A549 (cell line): ENCODE measurements around the gene CTNNA3. TPM values are rescaled to one million over a fixed set of nuclear protein-coding genes. Genes with fewer than 3 reads are reported as not detected.
A peak's percentile ranks its signal among the peaks of the same experiment; 100 is the strongest.

ENCODE experiments used
- ATAC-seq, 2 experiments: fragments of 200-7000 bp in 1 of 2; fragments of >200 bp in 1 of 2; cut with Nextera tagmentation in 1 of 2; cut with Tn5 transposase in 1 of 2; 3 replicates each; pipeline versions ENCODE4 v1.8.0 to v1.9.1; 2018 to 2020; ENCODE audit warnings: mild to moderate bottlenecking in 1 of 2, moderate library complexity in 1 of 2
- CTCF ChIA-PET: fragments of 300-600 bp; sonication (Branson Sonifier 250); formaldehyde crosslinking; extraction: SDS; loops from one replicate; lab custom pipeline; 2021; ENCODE audit warnings: antibody characterized with exemption, inconsistent platforms; lab: Yijun Ruan, JAX
- POLR2A ChIA-PET: fragments of 350-600 bp; formaldehyde crosslinking; extraction: SDS; loops from one replicate; lab custom pipeline; 2021; ENCODE audit warnings: antibody characterized with exemption, inconsistent platforms; lab: Yijun Ruan, JAX
- DNase-seq, 2 experiments: peaks; one replicate each; pipeline versions ENCODE4 v3.0.0 to v3.0.0-alpha.2; 2011 to 2016; ENCODE audit warnings: low read depth in 1 of 2, low spot score in 1 of 2
- FAIRE-seq: peaks from 2 replicates; lab custom pipeline; 2011; peaks lifted over from hg19 to GRCh38; lab: Jason Lieb, UNC
- H3K27ac ChIP-seq, 2 experiments: fragments of >200 bp; sonication (Bioruptor Twin); formaldehyde crosslinking; 3 replicates each; pipeline ENCODE4 v1.5.1; 2016 to 2017
- H3K4me1 ChIP-seq: fragments of >200 bp; sonication (Bioruptor Twin); formaldehyde crosslinking; 3 replicates; pipeline ENCODE4 v1.6.1; 2016
- H3K4me2 ChIP-seq: fragments of >200 bp; sonication (Bioruptor Twin); formaldehyde crosslinking; 3 replicates; pipeline ENCODE4 v1.6.1; 2016
- H3K4me3 ChIP-seq: fragments of >200 bp; sonication (Bioruptor Twin); formaldehyde crosslinking; 3 replicates; pipeline ENCODE4 v1.5.1; 2016
- H3K9me3 ChIP-seq: fragments of >200 bp; sonication (Bioruptor Twin); formaldehyde crosslinking; 3 replicates; pipeline ENCODE4 v1.6.1; 2016
- CBX2 ChIP-seq: fragments of 200-600 bp; sonication (generic); IDR thresholded peaks from 2 replicates; pipeline ENCODE4 v1.6.1; 2016; ENCODE audit warnings: low read depth, mild to moderate bottlenecking, borderline replicate concordance
- CTCF ChIP-seq: fragments of >200 bp; sonication (Bioruptor Twin); formaldehyde crosslinking; IDR thresholded peaks from 3 replicates; pipeline ENCODE4 v1.5.1; 2016
- ESRRA ChIP-seq: fragments of 150-350 bp; IDR thresholded peaks from 2 replicates; pipeline ENCODE4 v1.6.1; 2014; ENCODE audit warnings: mild to moderate bottlenecking, low read length, borderline replicate concordance
- FOSB ChIP-seq: fragments of 250-450 bp; sonication (Bioruptor Pico); IDR thresholded peaks from 2 replicates; pipeline ENCODE4 v1.5.0; 2020; ENCODE audit warnings: mild to moderate bottlenecking, moderate library complexity
- FOXS1 ChIP-seq: fragments of 250-450 bp; sonication (Bioruptor Pico); IDR thresholded peaks from 2 replicates; pipeline ENCODE4 v1.5.0; 2020; ENCODE audit warnings: mild to moderate bottlenecking, moderate library complexity
- GATA3 ChIP-seq: IDR thresholded peaks from 2 replicates; pipeline ENCODE4 v1.6.1; 2012; ENCODE audit warnings: borderline replicate concordance
- HEYL ChIP-seq: fragments of 250-450 bp; sonication (Bioruptor Pico); IDR thresholded peaks from 2 replicates; pipeline ENCODE4 v1.8.0; 2021; ENCODE audit warnings: mild to moderate bottlenecking, moderate library complexity
- HOXA7 ChIP-seq: fragments of 250-450 bp; sonication (Bioruptor Pico); IDR thresholded peaks from 2 replicates; pipeline ENCODE4 v1.5.0; 2020; ENCODE audit warnings: mild to moderate bottlenecking, moderate library complexity
- HOXB5 ChIP-seq: fragments of 250-450 bp; sonication (Bioruptor Pico); IDR thresholded peaks from 2 replicates; pipeline ENCODE4 v1.5.0; 2020; ENCODE audit warnings: mild to moderate bottlenecking, moderate library complexity
- JUNB ChIP-seq: fragments of >200 bp; sonication (Bioruptor Twin); formaldehyde crosslinking; IDR thresholded peaks from 2 replicates; pipeline ENCODE4 v1.6.1; 2016
- MAFK ChIP-seq: fragments of 450-650 bp; IDR thresholded peaks from 2 replicates; pipeline ENCODE4 v1.6.1; 2014; ENCODE audit not compliant: partially characterized antibody
- PBX3 ChIP-seq: IDR thresholded peaks from 2 replicates; pipeline ENCODE4 v1.6.1; 2012
- POLR2AphosphoS2 ChIP-seq: conservative IDR thresholded peaks from 2 replicates; pipeline ENCODE4 v1.6.1; 2012; ENCODE audit warnings: low read length, improper control_type of control experiment, inconsistent platforms
- RARB ChIP-seq: fragments of 250-450 bp; sonication (Bioruptor Pico); IDR thresholded peaks from 2 replicates; pipeline ENCODE4 v1.8.0; 2021; ENCODE audit warnings: mild to moderate bottlenecking, moderate library complexity
- SMC3 ChIP-seq: fragments of >200 bp; sonication (Bioruptor Twin); formaldehyde crosslinking; IDR thresholded peaks from 3 replicates; pipeline ENCODE4 v1.6.1; 2018; ENCODE audit warnings: inconsistent platforms
- SREBF2 ChIP-seq: fragments of 450-650 bp; IDR thresholded peaks from 2 replicates; pipeline ENCODE4 v1.6.1; 2014; ENCODE audit warnings: mild to moderate bottlenecking, moderate library complexity
- ZC3H11A ChIP-seq: fragments of 450-650 bp; IDR thresholded peaks from 2 replicates; pipeline ENCODE4 v1.6.1; 2014; ENCODE audit warnings: antibody characterized with exemption, mild to moderate bottlenecking
- ZFP36 ChIP-seq: fragments of 450-650 bp; IDR thresholded peaks from 2 replicates; pipeline ENCODE4 v1.6.1; 2014; ENCODE audit warnings: borderline replicate concordance; ENCODE audit not compliant: partially characterized antibody
- WGBS: methylation state at CpG from one replicate; pipeline ENCODE4 v1.1.6; 2017; ENCODE audit errors: missing lambda C conversion rate; 5-methylcytosine and 5-hydroxymethylcytosine counted together
- polyA plus RNA-seq, 4 experiments: library from polyadenylated mRNA; depleted of rRNA in 3 of 4; stranded (reverse); fragments of >200 nt; fragmentation: RNase III in 1 of 4; extraction: RNeasy Plus Mini Kit Qiagen cat#74134 plus additional on column Dnase treatment in 1 of 4; gene quantifications; 2 replicates in 3 of 4; 3 replicates in 1 of 4; pipeline ENCODE4 v1.2.3, GENCODE V29; 2011 to 2017
- TF ChIP-seq, protein P1 (sequence below): IDR thresholded peaks from 2 replicates; pipeline ENCODE4 v1.6.1; 2012
- TF ChIP-seq, protein P2 (sequence below): fragments of 250-450 bp; sonication (Bioruptor Pico); IDR thresholded peaks from 2 replicates; pipeline ENCODE4 v1.5.0; 2020; ENCODE audit warnings: low read depth, mild to moderate bottlenecking, moderate library complexity
- TF ChIP-seq, protein P3 (sequence below): fragments of >200 bp; sonication (Bioruptor Twin); formaldehyde crosslinking; IDR thresholded peaks from 2 replicates; pipeline ENCODE4 v1.6.1; 2016
- TF ChIP-seq, protein P4 (sequence below): fragments of >200 bp; sonication (Bioruptor Twin); formaldehyde crosslinking; IDR thresholded peaks from 3 replicates; pipeline ENCODE4 v1.6.1; 2016

CTNNA3 gene
- polyA plus RNA-seq, 2 of the 4 experiments (the other 2 are of a cell fraction), result not detected

DNA sequence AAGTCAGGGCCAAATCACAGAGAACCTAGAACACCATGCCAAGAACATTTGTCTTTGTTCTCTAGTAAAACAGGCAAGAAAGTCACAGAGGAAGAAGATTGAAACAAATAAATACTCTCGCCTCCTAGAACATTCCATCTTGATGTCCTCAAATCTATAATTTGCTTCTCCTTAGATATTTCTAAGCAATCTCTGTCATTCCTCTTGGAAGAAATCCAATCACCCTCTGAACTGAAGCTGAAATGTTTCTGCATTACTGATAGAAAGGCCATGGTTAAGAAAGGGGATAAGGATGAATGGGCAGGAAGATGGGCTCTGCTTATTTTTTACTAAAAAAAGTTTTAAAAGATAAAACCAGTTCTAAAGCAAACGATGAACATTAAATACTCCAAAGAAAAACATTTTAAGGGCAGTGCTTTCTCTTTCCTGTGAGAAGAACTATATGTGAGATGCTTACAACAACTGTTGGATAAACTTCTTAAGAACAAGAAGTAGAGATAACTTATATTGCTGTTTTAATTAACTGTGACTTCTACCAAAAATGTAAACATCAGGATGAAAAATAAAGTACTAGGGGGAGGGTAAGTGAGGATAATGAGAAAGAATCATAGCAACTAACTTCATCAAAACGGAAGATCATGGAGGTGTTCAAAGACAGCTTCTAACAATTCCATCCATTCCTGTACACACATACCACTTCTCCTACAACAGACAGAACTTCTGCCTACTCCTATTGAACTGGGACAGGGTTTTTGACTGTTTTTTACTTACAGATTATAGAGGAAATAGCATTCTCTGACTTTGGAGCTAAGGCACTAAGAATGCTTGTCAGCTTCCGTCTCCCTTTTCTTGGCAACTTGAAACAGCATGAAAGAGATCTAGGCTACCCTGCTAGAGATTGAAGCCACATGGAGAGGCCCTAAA is 923.2 kb downstream of the CTNNA3 start:
- Histone ChIP-seq H3K9me3 (no peaks in the 10 kb centered on the region), H3K27ac (no peak overlapping the region), H3K4me1 (no peaks in the 10 kb centered on the region), H3K4me3 (no peak overlapping the region), H3K4me2 (no peak overlapping the region)
- POLR2A ChIA-PET, result no interaction called here
- no peak for ATAC-seq
- FAIRE-seq, result no peak
- TF ChIP-seq POLR2AphosphoS2, result no peak
- TF ChIP-seq SREBF2, result no peak
- no peak for TF ChIP-seq FOXS1
- no peak for TF ChIP-seq ZC3H11A
- no peak for TF ChIP-seq HOXB5
- TF ChIP-seq FOSB (CRISPR knock-in tag), result no peak
- no peak for TF ChIP-seq GATA3
- TF ChIP-seq, protein P1, sequence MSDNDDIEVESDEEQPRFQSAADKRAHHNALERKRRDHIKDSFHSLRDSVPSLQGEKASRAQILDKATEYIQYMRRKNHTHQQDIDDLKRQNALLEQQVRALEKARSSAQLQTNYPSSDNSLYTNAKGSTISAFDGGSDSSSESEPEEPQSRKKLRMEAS, result no peak
- no peak for TF ChIP-seq RARB (CRISPR knock-in tag)
- no peak for TF ChIP-seq PBX3
- TF ChIP-seq, protein P2, sequence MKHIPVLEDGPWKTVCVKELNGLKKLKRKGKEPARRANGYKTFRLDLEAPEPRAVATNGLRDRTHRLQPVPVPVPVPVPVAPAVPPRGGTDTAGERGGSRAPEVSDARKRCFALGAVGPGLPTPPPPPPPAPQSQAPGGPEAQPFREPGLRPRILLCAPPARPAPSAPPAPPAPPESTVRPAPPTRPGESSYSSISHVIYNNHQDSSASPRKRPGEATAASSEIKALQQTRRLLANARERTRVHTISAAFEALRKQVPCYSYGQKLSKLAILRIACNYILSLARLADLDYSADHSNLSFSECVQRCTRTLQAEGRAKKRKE (CRISPR knock-in tag), result no peak
- TF ChIP-seq ZFP36, result no peak
- TF ChIP-seq, protein P3, sequence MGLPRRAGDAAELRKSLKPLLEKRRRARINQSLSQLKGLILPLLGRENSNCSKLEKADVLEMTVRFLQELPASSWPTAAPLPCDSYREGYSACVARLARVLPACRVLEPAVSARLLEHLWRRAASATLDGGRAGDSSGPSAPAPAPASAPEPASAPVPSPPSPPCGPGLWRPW, result no peak
- CTCF ChIA-PET, result no interaction called here
- 18% methylated on average over 4 of the region's 4 CpGs for WGBS
- no peak for DNase-seq

- DNase-seq (no peak), ATAC-seq (no peak), FAIRE-seq (no peak)
- CTCF ChIA-PET, result interaction anchor here (0.6 kb wide), 1 partner anchor 1366 kb away, joined by 4 read pairs; no protein-coding TSS in a partner anchor
- no peak overlapping the region for H3K4me3 ChIP-seq
- no peaks in the 10 kb centered on the region for H3K4me1 ChIP-seq
- no peaks in the 10 kb centered on the region for H3K9me3 ChIP-seq
- 11% methylated on average over 2 of the region's 2 CpGs for WGBS
- POLR2A ChIA-PET, result no interaction called here
- no peak overlapping the region for H3K27ac ChIP-seq
- H3K4me2 ChIP-seq, result no peak overlapping the region
- no peak for TF ChIP-seq HOXA7
- TF ChIP-seq ESRRA, result no peak
- peak; percentile 51 for TF ChIP-seq MAFK
These were observed 928.3 kb downstream of the CTNNA3 start for GRCh38 chr10:66767707-66768106.

- no peak for ATAC-seq
- Histone ChIP-seq H3K4me2 (no peak overlapping the region), H3K4me1 (no peaks in the 10 kb centered on the region), H3K27ac (no peak overlapping the region), H3K9me3 (no peaks in the 10 kb centered on the region), H3K4me3 (no peak overlapping the region)
- TF ChIP-seq JUNB (no peak), SMC3 (no peak), HEYL (CRISPR knock-in tag) (no peak), ZC3H11A (no peak), FOSB (CRISPR knock-in tag) (no peak), CTCF (no peak), HOXB5 (no peak), CBX2 (no peak)
- TF ChIP-seq, protein P4, sequence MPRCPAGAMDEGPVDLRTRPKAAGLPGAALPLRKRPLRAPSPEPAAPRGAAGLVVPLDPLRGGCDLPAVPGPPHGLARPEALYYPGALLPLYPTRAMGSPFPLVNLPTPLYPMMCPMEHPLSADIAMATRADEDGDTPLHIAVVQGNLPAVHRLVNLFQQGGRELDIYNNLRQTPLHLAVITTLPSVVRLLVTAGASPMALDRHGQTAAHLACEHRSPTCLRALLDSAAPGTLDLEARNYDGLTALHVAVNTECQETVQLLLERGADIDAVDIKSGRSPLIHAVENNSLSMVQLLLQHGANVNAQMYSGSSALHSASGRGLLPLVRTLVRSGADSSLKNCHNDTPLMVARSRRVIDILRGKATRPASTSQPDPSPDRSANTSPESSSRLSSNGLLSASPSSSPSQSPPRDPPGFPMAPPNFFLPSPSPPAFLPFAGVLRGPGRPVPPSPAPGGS, result no peak
- ChIA-PET CTCF (no interaction called here), POLR2A (no interaction called here)
- WGBS, result 30% methylated on average over 4 of the region's 4 CpGs
- FAIRE-seq, result no peak
- no peak for DNase-seq
These were observed 933.7 kb downstream of the CTNNA3 start for GRCh38 chr10:66762218-66762729.
